RWPE2 (cell line): ENCODE measurements around the gene MSI2.

Source experiments
- ATAC-seq: fragments of 200-7000 bp; cut with Tn5 transposase; 3 replicates; pipeline ENCODE4 v1.9.1; 2021; ENCODE audit warnings: low read depth
- DNase-seq: peaks from one replicate; pipeline ENCODE4 v3.0.0-alpha.2; 2020; ENCODE audit warnings: low spot score
- H3K27ac ChIP-seq: fragments of 450-650 bp; 2 replicates; pipeline ENCODE4 v1.5.1; 2017; ENCODE audit warnings: mild to moderate bottlenecking; ENCODE audit not compliant: poor library complexity, severe bottlenecking
- H3K27me3 ChIP-seq: fragments of 250-450 bp; sonication (Bioruptor Pico); 2 replicates; pipeline ENCODE4 v1.5.1; 2021; ENCODE audit warnings: mild to moderate bottlenecking, moderate library complexity; ENCODE audit not compliant: insufficient read depth, poor library complexity, severe bottlenecking
- H3K36me3 ChIP-seq: fragments of 250-450 bp; sonication (Bioruptor Pico); 2 replicates; pipeline ENCODE4 v1.5.1; 2020; ENCODE audit warnings: low read depth, mild to moderate bottlenecking, moderate library complexity
- H3K4me1 ChIP-seq: fragments of 250-450 bp; sonication (Bioruptor Pico); 2 replicates; pipeline ENCODE4 v1.5.1; 2021; ENCODE audit warnings: mild to moderate bottlenecking, moderate library complexity; ENCODE audit not compliant: insufficient read depth, poor library complexity, severe bottlenecking
- H3K4me3 ChIP-seq: fragments of 250-450 bp; sonication (Bioruptor Pico); 2 replicates; pipeline ENCODE4 v1.5.1; 2021; ENCODE audit warnings: mild to moderate bottlenecking, moderate library complexity; ENCODE audit not compliant: severe bottlenecking
- H3K9me3 ChIP-seq: fragments of 250-450 bp; sonication (Bioruptor Pico); 2 replicates; pipeline ENCODE4 v1.5.1; 2021; ENCODE audit warnings: mild to moderate bottlenecking, moderate library complexity; ENCODE audit not compliant: severe bottlenecking
- CTCF ChIP-seq: fragments of 450-650 bp; IDR thresholded peaks from one replicate; pipeline ENCODE4 v1.5.1; 2017; ENCODE audit warnings: mild to moderate bottlenecking, moderate library complexity; ENCODE audit not compliant: poor library complexity, severe bottlenecking

Gene MSI2

GRCh38 chr17:57257195-57257894 lies 1.0 kb downstream of the MSI2 start:
- Histone ChIP-seq H3K9me3 (no peaks in the 10 kb centered on the region), H3K27me3 (no peaks in the 10 kb centered on the region), H3K27ac (peak overlapping the region; percentile 54), H3K4me1 (peaks cover 15% of the 10 kb centered on the region), H3K4me3 (peak overlapping the region; percentile 80), H3K36me3 (peaks cover 34% of the 10 kb centered on the region)
- TF ChIP-seq CTCF, result no peak
- ATAC-seq (no peak), DNase-seq (no peak)

GRCh38 chr17:57257895-57258851 lies 1.9 kb downstream of the MSI2 start:
- Histone ChIP-seq H3K27ac (peak overlapping the region; percentile 54), H3K27me3 (no peaks in the 10 kb centered on the region), H3K4me1 (peaks cover 17% of the 10 kb centered on the region), H3K4me3 (peak overlapping the region; percentile 80), H3K9me3 (no peaks in the 10 kb centered on the region), H3K36me3 (peaks cover 42% of the 10 kb centered on the region)
- peak; percentile 7; the same call in 2 of the 3 replicates for ATAC-seq
- TF ChIP-seq CTCF, result no peak
- no peak for DNase-seq

GRCh38 chr17:57259306-57259705 lies 3.0 kb downstream of the MSI2 start:
- H3K27me3 ChIP-seq, result no peaks in the 10 kb centered on the region
- peaks cover 18% of the 10 kb centered on the region for H3K4me1 ChIP-seq
- H3K4me3 ChIP-seq, result no peak overlapping the region
- H3K27ac ChIP-seq, result peak overlapping the region; percentile 54
- peaks cover 53% of the 10 kb centered on the region for H3K36me3 ChIP-seq
- no peak for ATAC-seq
- no peaks in the 10 kb centered on the region for H3K9me3 ChIP-seq
- no peak for TF ChIP-seq CTCF
- no peak for DNase-seq

GRCh38 chr17:57259817-57260216 lies 3.5 kb downstream of the MSI2 start:
- H3K4me3 ChIP-seq, result no peak overlapping the region
- ATAC-seq, result no peak
- no peaks in the 10 kb centered on the region for H3K27me3 ChIP-seq
- peaks cover 23% of the 10 kb centered on the region for H3K4me1 ChIP-seq
- no peak for DNase-seq
- peak overlapping the region; percentile 54 for H3K27ac ChIP-seq
- peaks cover 58% of the 10 kb centered on the region for H3K36me3 ChIP-seq
- TF ChIP-seq CTCF, result no peak
- no peaks in the 10 kb centered on the region for H3K9me3 ChIP-seq
